ENCODE data around the gene HMMR.
"Not testable (repeated sequence)": the region's sequence is repeated elsewhere in the genome, so short reads cannot be mapped to it uniquely, and the experiment has no call there.

The HMMR gene

DNA sequence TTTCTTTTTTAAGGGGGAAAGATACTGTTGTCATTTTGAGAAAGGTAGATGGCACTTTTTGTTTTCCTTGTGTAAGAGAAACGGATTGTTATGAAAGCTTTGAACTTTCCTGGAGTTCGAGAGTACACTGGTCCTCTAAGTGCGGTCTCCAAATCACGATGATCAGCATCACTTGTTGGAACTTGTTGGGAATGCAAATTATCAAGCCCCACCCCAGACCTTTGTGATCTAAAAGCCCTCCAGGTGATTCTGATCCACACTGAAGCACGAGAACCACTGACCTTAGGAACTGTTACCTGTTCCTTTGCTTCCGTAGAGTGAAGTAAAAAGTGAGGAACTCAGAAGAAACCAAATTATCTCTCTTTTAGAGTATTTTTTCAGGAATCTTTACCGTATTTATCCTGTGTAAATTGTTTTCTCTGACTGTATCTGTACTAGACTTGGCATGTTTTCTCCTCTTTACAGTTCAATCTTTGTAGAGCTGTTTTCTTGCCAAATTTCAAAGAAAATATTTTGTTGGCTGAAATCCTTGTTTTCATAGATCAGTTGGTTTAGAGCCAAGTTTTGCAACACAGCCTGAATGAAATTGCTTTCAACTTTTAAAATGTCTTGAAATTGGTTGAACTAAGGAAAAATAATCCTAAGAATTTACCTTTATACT is 49.0 kb downstream of the HMMR start:
- DNase-seq: peak; percentile 12

DNA sequence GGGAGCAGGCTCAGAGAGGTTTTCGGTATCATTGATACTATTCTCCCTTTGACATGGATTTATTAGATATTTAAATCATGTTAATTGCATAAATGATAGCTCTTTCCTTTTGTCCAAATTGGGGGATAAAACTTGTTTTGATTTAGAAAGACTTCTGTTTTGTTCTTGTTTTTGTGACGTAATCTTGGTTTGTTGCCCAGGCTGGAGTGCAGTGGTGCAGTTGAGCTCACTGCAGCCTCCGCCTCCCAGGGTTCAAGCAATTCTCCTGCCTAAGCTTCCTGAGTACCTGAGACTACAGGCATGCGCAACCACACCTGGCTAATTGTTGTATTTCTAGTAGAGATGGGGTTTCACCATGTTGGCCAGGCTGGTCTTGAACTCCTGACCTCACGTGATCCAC is 52.1 kb downstream of the HMMR start:
- DNase-seq: no peak

DNA sequence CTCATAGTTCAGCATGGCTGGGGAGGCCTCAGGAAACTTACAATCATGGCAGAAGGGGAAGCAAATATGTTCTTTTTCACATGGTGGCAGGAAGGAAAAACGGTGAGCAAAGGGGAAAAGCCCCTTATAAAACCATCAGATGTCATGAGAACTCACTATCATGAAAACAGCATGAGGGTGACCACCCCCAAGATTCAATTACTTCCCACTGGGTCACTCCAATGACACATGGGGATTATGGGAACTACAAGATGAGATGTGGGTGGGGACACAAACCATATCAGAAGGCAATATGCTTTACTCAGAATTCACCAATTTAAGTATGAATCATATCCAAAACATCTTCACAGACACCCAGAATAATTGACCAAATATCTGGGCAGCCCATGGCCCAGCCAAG is 64.7 kb downstream of the HMMR start:
- DNase-seq: no peak

DNA sequence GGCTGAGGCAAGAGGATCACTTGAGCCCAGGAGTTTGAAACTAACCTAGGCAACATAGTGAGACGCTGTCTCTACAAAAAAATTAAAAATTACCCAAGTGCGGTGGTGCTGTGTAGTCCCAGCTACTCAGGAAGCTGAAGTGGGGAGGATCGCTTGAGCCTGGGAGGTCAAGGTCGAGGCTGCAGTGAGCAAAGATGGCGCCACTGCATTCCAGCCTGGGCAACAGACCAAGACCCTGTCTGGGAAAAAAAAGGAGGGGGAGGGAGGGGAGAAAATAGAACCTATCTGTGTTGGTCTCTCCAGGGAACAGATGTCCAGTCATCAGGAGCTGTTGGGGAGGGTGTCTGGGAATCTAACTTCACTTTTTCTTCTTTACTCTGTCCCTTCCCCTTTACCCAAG is 69.3 kb downstream of the HMMR start:
- no peak for DNase-seq

DNA sequence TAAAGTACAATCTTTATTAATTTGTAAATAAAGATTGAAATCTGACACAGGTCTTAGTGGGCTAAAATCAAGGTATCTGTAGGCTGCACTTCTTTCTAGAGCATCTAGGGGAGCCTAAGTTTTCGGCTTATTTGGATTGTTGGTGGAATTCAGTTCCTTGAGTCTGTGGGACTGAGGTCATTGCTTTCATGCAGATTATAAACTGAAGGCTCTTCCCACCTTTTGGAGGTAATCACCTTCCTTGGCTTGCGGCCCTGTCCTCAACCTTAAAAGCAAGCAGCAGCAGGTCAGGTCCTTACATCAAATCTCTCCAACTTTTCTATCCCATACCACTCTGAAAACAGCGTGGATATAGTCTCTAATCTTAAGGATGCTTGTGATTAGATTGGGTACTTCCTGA is 70.8 kb downstream of the HMMR start:
- no peak for DNase-seq

DNA sequence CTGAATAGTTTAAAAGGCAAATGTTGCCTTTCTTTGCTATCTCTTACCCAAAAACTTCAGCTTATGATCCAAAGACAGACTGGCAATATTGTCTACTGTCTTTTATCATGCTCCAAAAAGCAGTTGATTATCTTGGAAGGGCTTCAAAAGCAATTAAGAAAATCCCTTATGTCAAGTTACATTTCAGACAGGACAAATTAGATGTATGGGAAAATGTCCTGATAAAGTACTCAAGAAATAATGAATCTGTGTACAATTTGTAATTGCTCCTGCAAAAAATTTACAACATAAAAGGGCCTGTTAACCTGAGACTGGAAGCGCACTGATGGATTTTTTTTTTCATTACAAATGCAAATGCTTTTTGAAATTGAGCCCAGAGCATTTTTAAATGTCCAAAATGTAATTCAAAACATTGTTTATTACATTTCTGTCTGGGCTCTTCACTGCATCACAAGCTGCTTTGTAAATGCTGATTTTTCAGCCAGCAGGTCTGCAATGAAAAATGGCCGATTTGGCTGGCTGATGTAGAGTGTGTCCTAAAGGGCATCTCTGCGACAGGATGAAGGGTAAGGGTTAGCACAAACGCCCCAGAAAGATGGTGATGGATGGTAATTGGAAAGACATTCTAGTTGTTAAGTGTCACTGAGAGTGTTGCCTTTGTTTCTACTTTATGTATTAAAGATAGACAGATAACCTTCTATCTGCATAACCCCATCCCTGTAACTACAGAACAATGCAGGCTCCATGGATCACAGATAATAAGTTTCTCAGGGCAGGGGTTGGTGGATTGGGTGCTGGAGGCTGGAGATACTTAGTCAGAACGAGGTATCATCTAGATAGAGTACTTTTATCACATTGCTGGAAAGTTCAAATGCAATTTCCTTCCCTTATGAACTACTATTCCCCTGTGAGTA is 72.0 kb downstream of the HMMR start:
- no peak for DNase-seq

DNA sequence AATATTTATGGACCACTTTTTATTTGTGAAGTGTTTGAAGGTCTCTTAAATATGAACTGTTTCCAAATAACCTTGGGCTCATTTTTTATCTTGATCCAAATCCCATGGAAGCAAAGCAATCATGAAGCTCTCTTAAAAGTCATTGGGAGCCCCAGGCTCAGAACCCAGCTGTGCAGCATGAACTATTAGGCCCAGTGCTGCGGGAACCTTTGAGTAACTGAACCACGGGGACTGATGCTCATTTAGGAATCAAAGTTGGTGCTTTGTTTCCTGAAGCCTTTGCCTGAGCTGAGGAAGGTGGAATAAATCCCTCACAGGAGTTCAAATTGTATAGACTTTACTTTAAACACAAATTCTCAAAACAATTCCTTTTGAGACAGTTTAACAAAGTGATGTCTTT is 72.8 kb downstream of the HMMR start:
- no peak for DNase-seq

DNA sequence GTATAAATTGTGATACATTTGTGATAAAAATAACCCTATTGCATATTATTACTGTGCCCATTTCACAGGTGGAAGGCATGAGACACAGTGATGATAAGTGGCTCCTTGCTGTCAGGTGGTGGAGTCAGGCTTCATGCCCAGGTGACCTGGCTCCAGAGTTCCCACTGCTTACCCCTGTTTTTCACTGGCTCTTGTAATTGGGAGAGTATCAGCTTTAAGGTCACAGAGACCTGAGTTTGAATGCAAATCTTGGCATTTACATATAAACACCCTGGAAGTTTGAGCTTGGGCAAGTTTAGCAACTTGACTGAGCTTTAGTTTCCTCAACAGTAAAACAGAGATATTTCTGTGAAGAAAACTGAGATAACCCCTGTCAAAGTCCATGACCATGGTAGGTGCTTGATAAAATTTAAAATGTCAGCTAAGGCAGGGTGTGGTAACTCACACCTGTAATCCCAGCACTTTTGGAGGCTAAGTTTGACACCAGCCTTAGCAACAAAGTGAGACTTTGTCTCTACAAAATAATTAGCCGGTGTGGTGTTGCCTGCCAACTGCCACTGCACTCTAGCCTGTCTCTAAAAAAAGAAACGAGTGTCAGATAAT is 74.2 kb downstream of the HMMR start:
- no peak for DNase-seq

DNA sequence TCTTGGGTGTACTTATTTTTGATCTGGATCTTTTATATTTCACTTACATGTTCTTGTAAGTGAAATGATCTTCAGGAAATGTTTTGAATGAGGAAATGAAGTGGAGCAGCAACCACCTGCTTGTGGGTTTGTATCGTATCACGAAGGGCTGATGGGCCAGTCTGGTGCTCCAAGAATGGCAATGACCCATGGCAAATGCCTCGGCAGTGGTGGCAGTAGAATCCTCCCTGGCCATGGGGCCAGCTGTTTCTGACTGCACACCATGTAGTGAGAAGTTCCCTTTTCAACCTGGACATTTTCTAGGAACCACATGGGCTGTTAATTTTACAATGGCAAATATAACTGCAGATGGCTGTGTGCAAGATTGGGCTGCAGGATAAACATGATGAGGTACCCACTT is 74.9 kb downstream of the HMMR start:
- no peak for DNase-seq

DNA sequence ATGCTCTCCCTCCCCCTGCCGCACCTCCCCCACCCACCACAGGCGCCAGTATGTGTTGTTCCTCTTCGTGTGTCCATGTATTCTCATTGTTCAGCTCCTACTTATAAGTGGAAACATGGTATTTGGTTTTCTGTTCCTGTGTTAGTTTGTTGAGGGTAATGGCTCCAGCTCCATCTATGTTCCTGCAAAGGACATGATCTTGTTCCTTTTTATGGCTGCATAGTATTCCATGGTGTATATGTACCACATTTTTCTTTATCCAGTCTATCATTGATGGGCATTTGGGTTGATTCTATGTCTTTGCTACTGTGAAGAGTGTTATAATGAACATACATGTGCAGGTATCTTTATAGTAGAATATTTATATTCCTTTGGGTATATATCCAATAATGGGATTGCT is 76.0 kb downstream of the HMMR start:
- DNase-seq: not testable (repeated sequence)

DNA sequence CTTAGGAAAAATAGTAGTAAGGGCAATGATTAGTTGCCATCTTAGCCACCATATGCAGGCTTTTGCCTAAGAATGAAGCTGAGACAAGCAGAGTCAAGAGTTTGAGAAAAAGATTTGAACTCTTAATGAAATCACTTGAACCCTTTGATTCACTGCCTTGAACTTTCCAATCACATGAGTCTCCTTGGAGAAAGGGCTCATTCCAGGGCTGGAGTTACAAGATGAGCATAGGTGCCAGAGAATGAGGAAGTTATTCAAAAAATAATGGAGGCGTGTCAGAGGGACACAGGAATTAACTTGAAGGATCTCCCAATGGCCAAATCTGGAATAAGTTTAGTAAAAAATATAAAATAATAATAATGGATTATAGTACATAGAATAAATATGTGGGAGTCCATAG is 80.3 kb downstream of the HMMR start:
- DNase-seq: no peak

Measured in suppressor macrophage treated with lipopolysaccharide for 4 hours (primary cell).